Liver (tissue), 10 donors: ENCODE data around the gene FAR1. TPM values are rescaled to one million over a fixed set of nuclear protein-coding genes. Genes with fewer than 3 reads are reported as not detected.

Experiments
- DNase-seq: peaks from one replicate; pipeline ENCODE4 v3.0.0-alpha.2; 2017; ENCODE audit warnings: low spot score
- H3K27ac ChIP-seq, 2 donors: one replicate each; pipeline ENCODE4 v1.7.0; 2013; ENCODE audit warnings: inconsistent platforms in 2 of 2, low read length in 2 of 2, control low read depth in 1 of 2, low read depth in 1 of 2, mild to moderate bottlenecking in 1 of 2
- H3K27me3 ChIP-seq, 4 donors: one replicate each; pipeline versions ENCODE4 v1.6.1 to v1.7.0; 2013; ENCODE audit warnings: low read length in 3 of 4, inconsistent platforms in 1 of 4, mild to moderate bottlenecking in 1 of 4, moderate library complexity in 1 of 4; ENCODE audit not compliant: control insufficient read depth in 4 of 4, insufficient read depth in 4 of 4
- H3K36me3 ChIP-seq, 4 donors: one replicate each; pipeline versions ENCODE4 v1.6.1 to v1.7.0; 2013; ENCODE audit warnings: low read length in 3 of 4, mild to moderate bottlenecking in 3 of 4, low read depth in 1 of 4, moderate library complexity in 1 of 4; ENCODE audit not compliant: control insufficient read depth in 4 of 4, insufficient read depth in 3 of 4
- H3K4me1 ChIP-seq, 4 donors: one replicate each; pipeline versions ENCODE4 v1.6.1 to v1.7.0; 2013; ENCODE audit warnings: low read length in 3 of 4, mild to moderate bottlenecking in 3 of 4, moderate library complexity in 1 of 4; ENCODE audit not compliant: control insufficient read depth in 4 of 4, insufficient read depth in 4 of 4
- H3K4me3 ChIP-seq, 3 donors: one replicate each; pipeline versions ENCODE4 v1.6.1 to v1.7.0; 2013; ENCODE audit warnings: low read length in 3 of 3, control low read depth in 1 of 3, low read depth in 1 of 3, mild to moderate bottlenecking in 1 of 3
- H3K9ac ChIP-seq, 2 donors: one replicate each; pipeline ENCODE4 v1.7.0; 2013; ENCODE audit warnings: low read length in 2 of 2, mild to moderate bottlenecking in 2 of 2, moderate library complexity in 2 of 2, control low read depth in 1 of 2, low read depth in 1 of 2
- H3K9me3 ChIP-seq, 4 donors: one replicate each; pipeline versions ENCODE4 v1.6.1 to v1.7.0; 2013; ENCODE audit warnings: low read length in 3 of 4; ENCODE audit not compliant: control insufficient read depth in 4 of 4
- ATF3 ChIP-seq: IDR thresholded peaks from 2 replicates; pipeline ENCODE4 v1.6.1; 2016; ENCODE audit warnings: antibody characterized with exemption
- FOXA1 ChIP-seq: IDR thresholded peaks from 2 replicates; pipeline ENCODE4 v1.6.1; 2016; ENCODE audit warnings: antibody characterized with exemption
- HNF4A ChIP-seq, 2 donors: conservative IDR thresholded peaks; 2 replicates each; pipeline ENCODE4 v1.6.1; 2016; ENCODE audit warnings: antibody characterized with exemption in 2 of 2, mild to moderate bottlenecking in 2 of 2
- RAD21 ChIP-seq, 2 donors: IDR thresholded peaks; 2 replicates each; pipeline ENCODE4 v1.6.1; 2016; ENCODE audit warnings: antibody characterized with exemption in 2 of 2, mild to moderate bottlenecking in 2 of 2
- SP1 ChIP-seq: IDR thresholded peaks from 2 replicates; pipeline ENCODE4 v1.6.1; 2018; ENCODE audit warnings: antibody characterized with exemption, mild to moderate bottlenecking
- YY1 ChIP-seq: IDR thresholded peaks from 2 replicates; pipeline ENCODE4 v1.6.1; 2016; ENCODE audit warnings: antibody characterized with exemption, mild to moderate bottlenecking
- WGBS: extraction: QIAGEN DNeasy Blood & Tissue Kit; methylation state at CpG from one replicate; pipeline ENCODE4 v1.1.7; 2013; 5-methylcytosine and 5-hydroxymethylcytosine counted together
- polyA plus RNA-seq, 2 donors: library from polyadenylated mRNA; stranded (reverse) in 1 of 2; unstranded in 1 of 2; fragments of 200-250 nt in 1 of 2; fragments of >200 nt in 1 of 2; fragmentation: Nextera tagmentation in 1 of 2; extraction: Ambion mirVana in 1 of 2; gene quantifications; one replicate each; pipeline versions ENCODE4 v1.2.1 to v1.2.3, GENCODE V29; 2013 to 2015
- small RNA-seq: library from RNA; depleted of rRNA; stranded (forward); fragments of <200 nt; gene quantifications from one replicate; pipeline ENCODE3, GENCODE V24; 2014
- total RNA-seq, 2 donors: library from RNA; depleted of rRNA; stranded (reverse); fragments of >200 nt; gene quantifications; one replicate each; pipeline ENCODE4 v1.2.3, GENCODE V29; 2014
- TF ChIP-seq, protein P1 (sequence below): IDR thresholded peaks from 2 replicates; pipeline ENCODE4 v1.6.1; 2016; ENCODE audit warnings: antibody characterized with exemption, mild to moderate bottlenecking
- donor health status: healthy.
- donor health status: healthy.
- donor health status: healthy.
- donor health status: healthy.
- donor health status: healthy.

The FAR1 gene
- total and polyA plus RNA-seq, 4 donors, result 1.7 to 29.6 (median 5.5) TPM

DNA sequence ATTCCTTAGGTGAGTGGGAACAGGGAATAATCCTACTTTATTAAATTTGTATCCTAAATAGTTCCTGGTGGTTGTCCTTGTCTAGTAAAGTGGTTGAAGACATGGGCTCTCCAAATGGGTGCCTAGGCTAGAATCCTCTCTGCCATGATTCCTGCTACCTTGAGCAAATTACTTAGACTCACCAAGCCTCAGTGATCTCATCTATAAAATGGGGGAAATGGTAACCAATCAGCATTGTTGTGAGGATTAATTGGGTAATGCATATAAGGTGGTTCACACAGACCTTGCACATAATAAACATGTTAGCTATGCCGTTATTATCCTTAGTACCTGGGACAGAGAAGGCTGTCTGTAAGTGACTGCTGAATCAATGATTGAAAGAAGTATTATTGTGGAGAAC, 109.9 kb downstream of the FAR1 start (continued):
- no peak for TF ChIP-seq ATF3
- TF ChIP-seq HNF4A (conservative IDR thresholded peaks at IDR 0.05), result no peak

DNA sequence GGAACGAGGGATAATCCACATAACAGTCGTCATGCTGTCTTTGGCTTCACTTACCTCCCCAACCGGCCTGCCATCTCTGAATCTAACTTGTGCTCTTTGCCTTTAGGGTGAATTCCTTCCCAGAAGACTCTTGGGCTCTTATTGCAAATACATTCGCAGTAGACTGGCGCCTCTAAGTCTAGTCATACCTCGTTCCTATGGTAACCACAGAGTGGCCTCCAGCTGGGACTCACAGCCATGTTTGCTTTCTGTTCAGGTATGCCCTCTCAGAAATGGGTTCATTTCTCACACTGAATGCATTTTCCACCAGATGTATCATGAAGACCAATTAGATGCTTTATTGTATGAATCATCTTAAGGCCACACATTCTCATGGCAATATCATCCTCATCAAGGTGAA, 112.7 kb downstream of the FAR1 start:
- Histone ChIP-seq H3K4me3 (no peak overlapping the region), H3K9ac (no peak overlapping the region), H3K36me3 (no peaks in the 10 kb centered on the region), H3K4me1 (no peaks in the 10 kb centered on the region), H3K9me3 (no peaks in the 10 kb centered on the region), H3K27me3 (peaks cover 0 to 3% (median 0%) of the 10 kb centered on the region in 4 donors), H3K27ac (no peak overlapping the region)
- TF ChIP-seq SP1 (no peak), FOXA1 (no peak), RAD21 (IDR thresholded peaks at IDR 0.05) (no peak), HNF4A (conservative IDR thresholded peaks at IDR 0.05) (no peak), ATF3 (no peak), YY1 (no peak)
- TF ChIP-seq, protein P1, sequence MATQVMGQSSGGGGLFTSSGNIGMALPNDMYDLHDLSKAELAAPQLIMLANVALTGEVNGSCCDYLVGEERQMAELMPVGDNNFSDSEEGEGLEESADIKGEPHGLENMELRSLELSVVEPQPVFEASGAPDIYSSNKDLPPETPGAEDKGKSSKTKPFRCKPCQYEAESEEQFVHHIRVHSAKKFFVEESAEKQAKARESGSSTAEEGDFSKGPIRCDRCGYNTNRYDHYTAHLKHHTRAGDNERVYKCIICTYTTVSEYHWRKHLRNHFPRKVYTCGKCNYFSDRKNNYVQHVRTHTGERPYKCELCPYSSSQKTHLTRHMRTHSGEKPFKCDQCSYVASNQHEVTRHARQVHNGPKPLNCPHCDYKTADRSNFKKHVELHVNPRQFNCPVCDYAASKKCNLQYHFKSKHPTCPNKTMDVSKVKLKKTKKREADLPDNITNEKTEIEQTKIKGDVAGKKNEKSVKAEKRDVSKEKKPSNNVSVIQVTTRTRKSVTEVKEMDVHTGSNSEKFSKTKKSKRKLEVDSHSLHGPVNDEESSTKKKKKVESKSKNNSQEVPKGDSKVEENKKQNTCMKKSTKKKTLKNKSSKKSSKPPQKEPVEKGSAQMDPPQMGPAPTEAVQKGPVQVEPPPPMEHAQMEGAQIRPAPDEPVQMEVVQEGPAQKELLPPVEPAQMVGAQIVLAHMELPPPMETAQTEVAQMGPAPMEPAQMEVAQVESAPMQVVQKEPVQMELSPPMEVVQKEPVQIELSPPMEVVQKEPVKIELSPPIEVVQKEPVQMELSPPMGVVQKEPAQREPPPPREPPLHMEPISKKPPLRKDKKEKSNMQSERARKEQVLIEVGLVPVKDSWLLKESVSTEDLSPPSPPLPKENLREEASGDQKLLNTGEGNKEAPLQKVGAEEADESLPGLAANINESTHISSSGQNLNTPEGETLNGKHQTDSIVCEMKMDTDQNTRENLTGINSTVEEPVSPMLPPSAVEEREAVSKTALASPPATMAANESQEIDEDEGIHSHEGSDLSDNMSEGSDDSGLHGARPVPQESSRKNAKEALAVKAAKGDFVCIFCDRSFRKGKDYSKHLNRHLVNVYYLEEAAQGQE, result no peak
- WGBS, result 74% methylated on average over 6 of the region's 6 CpGs
- no peak for DNase-seq

Small RNA genes lying within 50 kb of the gene (small RNA-seq; reads per million reads assigned to genes)
- gene AC013828.1, result not detected
- not detected for gene RF00019
- gene RPL39P26, result not detected

Other genes starting within 250 kb of the FAR1 start
- 10 to 100 TPM; 12.6 to 12.7 TPM for gene BTBD10, start 205.4 kb upstream of the FAR1 start, total RNA-seq
- 1 to 10 TPM; 3.7 to 5.0 TPM for gene BTBD10, start 205.4 kb upstream of the FAR1 start, polyA plus RNA-seq
- not detected for gene PTH, start 172.7 kb upstream of the FAR1 start, total RNA-seq
- gene PTH, start 172.7 kb upstream of the FAR1 start, polyA plus RNA-seq, result not detected